Measurements from ENCODE around the gene CSMD2.

DNA sequence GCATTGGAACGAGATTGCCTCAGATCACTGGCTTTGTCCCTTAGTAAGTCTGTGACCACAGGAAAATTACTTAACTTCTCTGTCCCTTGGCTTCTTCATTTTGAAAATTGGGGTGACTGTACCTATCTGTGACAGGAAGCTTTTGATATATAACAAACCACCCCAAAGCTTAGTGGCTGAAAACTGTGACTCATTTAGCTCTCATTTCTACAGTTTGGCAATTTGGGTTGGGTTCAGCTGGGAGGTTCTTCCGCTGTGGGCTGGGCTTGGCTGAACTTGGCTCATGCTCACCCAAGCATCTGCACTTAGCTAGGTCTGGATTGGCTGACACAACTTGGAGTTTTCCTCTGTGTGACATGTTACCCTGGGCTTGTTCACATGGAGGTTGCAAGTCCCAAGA, 25.7 kb upstream of the CSMD2 start:
- TF ChIP-seq, protein P1, sequence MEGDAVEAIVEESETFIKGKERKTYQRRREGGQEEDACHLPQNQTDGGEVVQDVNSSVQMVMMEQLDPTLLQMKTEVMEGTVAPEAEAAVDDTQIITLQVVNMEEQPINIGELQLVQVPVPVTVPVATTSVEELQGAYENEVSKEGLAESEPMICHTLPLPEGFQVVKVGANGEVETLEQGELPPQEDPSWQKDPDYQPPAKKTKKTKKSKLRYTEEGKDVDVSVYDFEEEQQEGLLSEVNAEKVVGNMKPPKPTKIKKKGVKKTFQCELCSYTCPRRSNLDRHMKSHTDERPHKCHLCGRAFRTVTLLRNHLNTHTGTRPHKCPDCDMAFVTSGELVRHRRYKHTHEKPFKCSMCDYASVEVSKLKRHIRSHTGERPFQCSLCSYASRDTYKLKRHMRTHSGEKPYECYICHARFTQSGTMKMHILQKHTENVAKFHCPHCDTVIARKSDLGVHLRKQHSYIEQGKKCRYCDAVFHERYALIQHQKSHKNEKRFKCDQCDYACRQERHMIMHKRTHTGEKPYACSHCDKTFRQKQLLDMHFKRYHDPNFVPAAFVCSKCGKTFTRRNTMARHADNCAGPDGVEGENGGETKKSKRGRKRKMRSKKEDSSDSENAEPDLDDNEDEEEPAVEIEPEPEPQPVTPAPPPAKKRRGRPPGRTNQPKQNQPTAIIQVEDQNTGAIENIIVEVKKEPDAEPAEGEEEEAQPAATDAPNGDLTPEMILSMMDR (conservative IDR thresholded peaks at IDR 0.05 in 1 of 2, IDR thresholded peaks at IDR 0.05 in 1 of 2; ENCODE audit: low read depth in 1 of 2, low read length in 2 of 2): no peak
- no peak for TF ChIP-seq EZH2 (IDR thresholded peaks at IDR 0.05; ENCODE audit: low read length, missing control alignments)
